ENCODE results near the gene SBF1.

DNA sequence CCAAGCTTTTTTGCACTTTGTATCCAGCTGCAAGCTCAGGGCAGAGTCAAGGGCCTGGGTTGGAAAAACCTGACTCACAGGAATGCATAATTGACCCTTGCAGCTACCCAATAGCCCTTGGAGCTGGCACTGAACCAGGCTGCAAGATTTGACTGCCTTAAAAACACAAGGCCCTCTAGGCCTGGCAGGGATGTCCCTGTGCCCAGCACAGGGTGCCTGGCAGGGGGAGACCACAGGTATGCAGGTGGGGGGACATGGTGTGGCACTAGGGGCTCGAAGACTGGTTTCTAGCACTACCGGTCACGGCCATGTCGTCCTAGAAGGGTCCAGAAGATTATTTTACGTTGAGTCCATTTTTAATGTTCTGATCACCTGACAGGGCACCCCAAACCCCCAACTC, 30.2 kb downstream of the SBF1 start:
- TF ChIP-seq EZH2 (IDR thresholded peaks at IDR 0.05; ENCODE audit: insufficient read depth, poor library complexity, severe bottlenecking) (no peak), EZH2phosphoT487 (IDR thresholded peaks at IDR 0.05; ENCODE audit: insufficient read depth, low read depth) (no peak)

Measured in GM23248 (cell line).